HL-60 (cell line): Measurements from ENCODE around the gene THBS4.

Source experiments
- CTCF ChIP-seq: IDR thresholded peaks from one replicate; pipeline ENCODE4 v1.5.1; 2011; ENCODE audit warnings: low read length, control low read depth, inconsistent platforms; ENCODE audit not compliant: insufficient read depth
- GABPA ChIP-seq: IDR thresholded peaks from 2 replicates; pipeline ENCODE4 v1.6.1; 2012; ENCODE audit warnings: low read depth
- POLR2AphosphoS5 ChIP-seq: IDR thresholded peaks from 2 replicates; pipeline ENCODE4 v1.6.1; 2012; ENCODE audit warnings: low read depth
- REST ChIP-seq: IDR thresholded peaks from 2 replicates; pipeline ENCODE4 v1.6.1; 2012; ENCODE audit warnings: low read depth; ENCODE audit not compliant: insufficient replicate concordance

- no peak for TF ChIP-seq POLR2AphosphoS5
- no peak for TF ChIP-seq CTCF
- TF ChIP-seq REST: no peak
- TF ChIP-seq GABPA: no peak
Observed at GRCh38 chr5:80114860-80115259, 79.7 kb downstream of the THBS4 start.
